BJ (cell line): Measurements from ENCODE around the gene ANKS1A. TPM values are rescaled to one million over a fixed set of nuclear protein-coding genes. Genes with fewer than 3 reads are reported as not detected.

ENCODE experiments used
- CTCF ChIA-PET: fragments of 350-600 bp; formaldehyde crosslinking; extraction: SDS; loops from one replicate; lab custom pipeline; 2021; ENCODE audit warnings: antibody characterized with exemption, inconsistent platforms; lab: Yijun Ruan, JAX
- POLR2A ChIA-PET: fragments of 300-600 bp; sonication (Branson Sonifier 250); formaldehyde crosslinking; extraction: SDS; loops from one replicate; lab custom pipeline; 2021; ENCODE audit warnings: antibody characterized with exemption; lab: Charles Lee
- DNase-seq: peaks from one replicate; pipeline ENCODE4 v3.0.0-alpha.2; 2011; ENCODE audit warnings: low read depth
- H3K27me3 ChIP-seq: 2 replicates; pipeline ENCODE4 v1.6.0; 2011; ENCODE audit warnings: low read length; ENCODE audit not compliant: control insufficient read depth, insufficient read depth
- H3K36me3 ChIP-seq: 2 replicates; pipeline ENCODE4 v1.5.1; 2011; ENCODE audit warnings: low read length; ENCODE audit not compliant: control insufficient read depth, insufficient read depth
- H3K4me3 ChIP-seq: 2 replicates; pipeline ENCODE4 v1.5.1; 2011; ENCODE audit warnings: low read depth, mild to moderate bottlenecking, control low read depth, low read length
- CTCF ChIP-seq: IDR thresholded peaks from 2 replicates; pipeline ENCODE4 v1.5.1; 2011; ENCODE audit warnings: low read depth, mild to moderate bottlenecking, control low read depth, inconsistent platforms, low read length, moderate library complexity; ENCODE audit not compliant: insufficient read depth
- polyA plus RNA-seq: library from polyadenylated mRNA; depleted of rRNA; stranded (reverse); fragments of >200 nt; gene quantifications from 2 replicates; pipeline ENCODE4 v1.2.3, GENCODE V29; 2011

Gene ANKS1A
- polyA plus RNA-seq, 1 experiment, result 4.2 TPM

GRCh38 chr6:35023091-35024000 lies 134.3 kb downstream of the ANKS1A start:
- ChIA-PET POLR2A (no interaction called here), CTCF (interaction anchor here (0.6 to 1.6 kb wide), 4 partner anchors 36 to 117 kb away, joined by 3 to 5 read pairs (median 4); no protein-coding TSS in a partner anchor)
- Histone ChIP-seq H3K27me3 (no peaks in the 10 kb centered on the region), H3K36me3 (no peaks in the 10 kb centered on the region), H3K4me3 (no peak overlapping the region)
- no peak for DNase-seq
- no peak for TF ChIP-seq CTCF

GRCh38 chr6:35024551-35025054 lies 135.5 kb downstream of the ANKS1A start:
- POLR2A ChIA-PET, result no interaction called here
- H3K4me3 ChIP-seq, result no peak overlapping the region
- no peak for TF ChIP-seq CTCF
- DNase-seq, result no peak
- CTCF ChIA-PET, result interaction anchor here (0.6 to 1.6 kb wide), 2 partner anchors 67 to 663 kb away, joined by 3 read pairs; no protein-coding TSS in a partner anchor
- no peaks in the 10 kb centered on the region for H3K27me3 ChIP-seq
- no peaks in the 10 kb centered on the region for H3K36me3 ChIP-seq

- DNase-seq, result no peak
- ChIA-PET POLR2A (no interaction called here), CTCF (interaction anchor here (1.2 to 2.1 kb wide), 2 partner anchors 27 to 114 kb away, joined by 6 read pairs; no protein-coding TSS in a partner anchor)
- no peak overlapping the region for H3K4me3 ChIP-seq
- H3K27me3 ChIP-seq, result no peaks in the 10 kb centered on the region
- no peaks in the 10 kb centered on the region for H3K36me3 ChIP-seq
- TF ChIP-seq CTCF, result peak; percentile 39
These were observed 136.5 kb downstream of the ANKS1A start for GRCh38 chr6:35025232-35026188.

- H3K36me3 ChIP-seq, result no peaks in the 10 kb centered on the region
- POLR2A ChIA-PET, result no interaction called here
- no peak for TF ChIP-seq CTCF
- no peaks in the 10 kb centered on the region for H3K27me3 ChIP-seq
- CTCF ChIA-PET, result interaction anchor here (0.8 to 2.1 kb wide), 7 partner anchors 12 to 113 kb away, joined by 3 to 6 read pairs (median 3); no protein-coding TSS in a partner anchor
- H3K4me3 ChIP-seq, result no peak overlapping the region
- no peak for DNase-seq
These were observed 137.6 kb downstream of the ANKS1A start for GRCh38 chr6:35026434-35027222.
